ENCODE data around the gene ALG1.
A peak's percentile ranks its signal among the peaks of the same experiment; 100 is the strongest.

ALG1 gene

DNA sequence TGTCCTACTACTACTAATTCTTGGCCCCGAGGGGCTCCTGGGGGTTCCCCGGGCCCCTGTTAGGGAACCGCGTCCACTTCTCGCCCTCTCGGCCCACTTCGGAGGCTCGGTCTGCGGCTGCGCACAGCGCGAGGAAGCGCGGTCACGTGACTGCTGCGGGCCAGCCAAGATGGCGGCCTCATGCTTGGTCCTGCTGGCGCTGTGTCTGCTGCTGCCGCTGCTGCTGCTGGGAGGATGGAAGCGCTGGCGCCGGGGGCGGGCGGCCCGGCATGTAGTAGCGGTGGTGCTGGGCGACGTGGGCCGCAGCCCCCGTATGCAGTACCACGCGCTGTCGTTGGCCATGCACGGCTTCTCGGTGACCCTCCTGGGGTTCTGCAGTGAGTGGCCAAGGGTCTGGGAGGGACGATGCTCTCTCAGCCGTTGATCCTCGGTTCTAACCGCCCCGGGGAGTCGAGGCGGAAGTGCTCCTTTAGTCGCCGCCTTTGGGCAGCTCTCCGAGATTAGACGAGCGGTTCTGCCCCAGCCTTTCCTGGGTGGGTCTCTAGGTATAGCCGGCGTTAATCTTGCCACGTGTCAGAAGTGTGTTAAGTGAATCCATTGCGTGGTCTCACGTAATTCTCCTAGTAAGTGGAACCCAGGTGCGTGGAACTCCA lies at the start of gene ALG1:
Gene ALG1, plus strand, starts transcription at position 163 of the 653 bp plus-strand sequence. Its CDS starts 7 bp downstream, at position 170.
- H3K36me3 ChIP-seq: peaks cover 29% of the 10 kb centered on the region
- no peaks in the 10 kb centered on the region for H3K27me3 ChIP-seq (ENCODE audit: insufficient read depth, low read depth, severe bottlenecking)
- no peaks in the 10 kb centered on the region for H3K9me3 ChIP-seq (ENCODE audit: severe bottlenecking)
- H3K27ac ChIP-seq: peak within 1 kb of the TSS; percentile 84
- H3K4me3 ChIP-seq (ENCODE audit: low read depth, low read length): peak within 1 kb of the TSS; percentile 65
- TF ChIP-seq, protein P1, sequence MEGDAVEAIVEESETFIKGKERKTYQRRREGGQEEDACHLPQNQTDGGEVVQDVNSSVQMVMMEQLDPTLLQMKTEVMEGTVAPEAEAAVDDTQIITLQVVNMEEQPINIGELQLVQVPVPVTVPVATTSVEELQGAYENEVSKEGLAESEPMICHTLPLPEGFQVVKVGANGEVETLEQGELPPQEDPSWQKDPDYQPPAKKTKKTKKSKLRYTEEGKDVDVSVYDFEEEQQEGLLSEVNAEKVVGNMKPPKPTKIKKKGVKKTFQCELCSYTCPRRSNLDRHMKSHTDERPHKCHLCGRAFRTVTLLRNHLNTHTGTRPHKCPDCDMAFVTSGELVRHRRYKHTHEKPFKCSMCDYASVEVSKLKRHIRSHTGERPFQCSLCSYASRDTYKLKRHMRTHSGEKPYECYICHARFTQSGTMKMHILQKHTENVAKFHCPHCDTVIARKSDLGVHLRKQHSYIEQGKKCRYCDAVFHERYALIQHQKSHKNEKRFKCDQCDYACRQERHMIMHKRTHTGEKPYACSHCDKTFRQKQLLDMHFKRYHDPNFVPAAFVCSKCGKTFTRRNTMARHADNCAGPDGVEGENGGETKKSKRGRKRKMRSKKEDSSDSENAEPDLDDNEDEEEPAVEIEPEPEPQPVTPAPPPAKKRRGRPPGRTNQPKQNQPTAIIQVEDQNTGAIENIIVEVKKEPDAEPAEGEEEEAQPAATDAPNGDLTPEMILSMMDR (IDR thresholded peaks at IDR 0.05; ENCODE audit: low read depth, low read length): no peak
- DNase-seq: peak; percentile 90

GRCh38 chr16:5022521-5022920 lies 49.1 kb upstream of the ALG1 start:
- TF ChIP-seq, protein P1 (IDR thresholded peaks at IDR 0.05; ENCODE audit: low read depth, low read length): no peak
- no peak overlapping the region for H3K27ac ChIP-seq
- H3K9me3 ChIP-seq (ENCODE audit: severe bottlenecking): no peaks in the 10 kb centered on the region
- no peaks in the 10 kb centered on the region for H3K27me3 ChIP-seq (ENCODE audit: insufficient read depth, low read depth, severe bottlenecking)
- no peak overlapping the region for H3K4me3 ChIP-seq (ENCODE audit: low read depth, low read length)
- no peak for DNase-seq
- no peaks in the 10 kb centered on the region for H3K36me3 ChIP-seq

- TF ChIP-seq, protein P1 (IDR thresholded peaks at IDR 0.05; ENCODE audit: low read depth, low read length): peak; percentile 46; the same call in 1 of the 2 replicates
- H3K27me3 ChIP-seq (ENCODE audit: insufficient read depth, low read depth, severe bottlenecking): no peaks in the 10 kb centered on the region
- H3K36me3 ChIP-seq: no peaks in the 10 kb centered on the region
- DNase-seq: peak; percentile 62
- no peaks in the 10 kb centered on the region for H3K9me3 ChIP-seq (ENCODE audit: severe bottlenecking)
- peak overlapping the region; percentile 6 for H3K4me3 ChIP-seq (ENCODE audit: low read depth, low read length)
- no peak overlapping the region for H3K27ac ChIP-seq
Observed at GRCh38 chr16:5024632-5025031, 47.0 kb upstream of the ALG1 start.

DNA sequence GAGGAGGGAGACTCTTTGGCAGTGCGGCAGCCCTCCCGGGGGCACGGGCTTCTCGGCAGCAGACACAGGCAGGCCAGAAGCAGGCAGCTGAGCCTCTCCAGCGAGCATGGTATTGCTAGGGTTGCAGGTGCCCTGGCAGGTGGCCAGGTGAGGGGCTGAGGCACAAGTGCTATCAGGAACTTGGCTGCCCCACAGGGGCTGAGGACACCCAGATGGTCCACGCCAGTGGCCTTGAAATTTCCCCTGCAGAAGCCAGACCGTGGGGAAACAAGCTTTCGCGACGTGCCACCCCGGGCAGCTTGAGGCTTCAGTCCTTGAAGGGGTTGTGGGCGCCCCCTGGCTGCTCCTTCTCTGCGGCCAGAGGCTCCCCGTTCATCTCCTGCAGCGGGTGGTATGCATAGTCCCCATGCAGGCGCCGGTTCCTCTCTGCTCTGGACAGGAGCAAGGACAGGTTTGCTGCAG lies 46.4 kb upstream of the ALG1 start:
- DNase-seq: peak; percentile 82
- no peaks in the 10 kb centered on the region for H3K9me3 ChIP-seq (ENCODE audit: severe bottlenecking)
- no peaks in the 10 kb centered on the region for H3K36me3 ChIP-seq
- no peaks in the 10 kb centered on the region for H3K27me3 ChIP-seq (ENCODE audit: insufficient read depth, low read depth, severe bottlenecking)
- H3K4me3 ChIP-seq (ENCODE audit: low read depth, low read length): peak overlapping the region; percentile 6
- 0 out of 2 replicates have a peak overlapping the region, but pooled peaks have one; percentile 2 for H3K27ac ChIP-seq
- TF ChIP-seq, protein P1 (IDR thresholded peaks at IDR 0.05; ENCODE audit: low read depth, low read length): peak; percentile 90

GRCh38 chr16:5026664-5027063 lies 45.0 kb upstream of the ALG1 start:
- no peaks in the 10 kb centered on the region for H3K27me3 ChIP-seq (ENCODE audit: insufficient read depth, low read depth, severe bottlenecking)
- H3K4me3 ChIP-seq (ENCODE audit: low read depth, low read length): no peak overlapping the region
- H3K36me3 ChIP-seq: no peaks in the 10 kb centered on the region
- H3K9me3 ChIP-seq (ENCODE audit: severe bottlenecking): no peaks in the 10 kb centered on the region
- no peak for DNase-seq
- TF ChIP-seq, protein P1 (IDR thresholded peaks at IDR 0.05; ENCODE audit: low read depth, low read length): no peak
- no peak overlapping the region for H3K27ac ChIP-seq
